ENCODE measurements around the gene LGI1.

DNA sequence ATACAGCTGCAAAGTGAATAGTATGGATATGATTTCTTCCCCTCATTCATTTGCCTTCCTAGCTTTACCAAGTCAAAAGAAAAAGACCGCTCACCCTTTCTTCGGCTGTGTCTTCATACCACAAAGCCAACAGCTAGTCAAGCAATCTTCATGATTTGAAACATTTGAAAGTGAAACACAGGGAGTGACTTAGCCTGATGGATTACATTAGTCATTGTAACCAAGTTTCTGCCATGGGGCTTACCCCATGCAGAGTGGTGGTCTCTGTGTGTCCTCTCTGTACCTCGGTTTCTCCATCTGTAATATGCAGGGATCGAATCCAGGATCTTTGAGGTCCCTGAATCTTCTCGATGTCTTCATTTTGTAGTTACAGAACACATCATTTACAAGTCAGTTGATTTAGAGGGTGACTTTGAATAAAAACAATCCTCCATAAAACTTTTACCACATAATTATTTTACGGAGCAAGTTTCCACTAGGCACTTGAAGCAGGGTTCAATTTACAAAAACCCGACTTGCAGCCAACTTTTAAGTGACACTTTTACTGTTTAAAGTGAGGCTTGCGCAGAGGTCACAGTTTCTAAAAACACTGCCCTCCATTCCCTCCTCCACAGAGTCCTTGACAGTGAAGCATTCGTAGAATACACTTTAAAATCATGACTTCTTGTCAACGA lies 2.2 kb upstream of the LGI1 start:
- TF ChIP-seq, protein P1, sequence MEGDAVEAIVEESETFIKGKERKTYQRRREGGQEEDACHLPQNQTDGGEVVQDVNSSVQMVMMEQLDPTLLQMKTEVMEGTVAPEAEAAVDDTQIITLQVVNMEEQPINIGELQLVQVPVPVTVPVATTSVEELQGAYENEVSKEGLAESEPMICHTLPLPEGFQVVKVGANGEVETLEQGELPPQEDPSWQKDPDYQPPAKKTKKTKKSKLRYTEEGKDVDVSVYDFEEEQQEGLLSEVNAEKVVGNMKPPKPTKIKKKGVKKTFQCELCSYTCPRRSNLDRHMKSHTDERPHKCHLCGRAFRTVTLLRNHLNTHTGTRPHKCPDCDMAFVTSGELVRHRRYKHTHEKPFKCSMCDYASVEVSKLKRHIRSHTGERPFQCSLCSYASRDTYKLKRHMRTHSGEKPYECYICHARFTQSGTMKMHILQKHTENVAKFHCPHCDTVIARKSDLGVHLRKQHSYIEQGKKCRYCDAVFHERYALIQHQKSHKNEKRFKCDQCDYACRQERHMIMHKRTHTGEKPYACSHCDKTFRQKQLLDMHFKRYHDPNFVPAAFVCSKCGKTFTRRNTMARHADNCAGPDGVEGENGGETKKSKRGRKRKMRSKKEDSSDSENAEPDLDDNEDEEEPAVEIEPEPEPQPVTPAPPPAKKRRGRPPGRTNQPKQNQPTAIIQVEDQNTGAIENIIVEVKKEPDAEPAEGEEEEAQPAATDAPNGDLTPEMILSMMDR (IDR thresholded peaks at IDR 0.05), result no peak
- TF ChIP-seq ZFX (IDR thresholded peaks at IDR 0.05; ENCODE audit: borderline replicate concordance), result no peak
